Lung (tissue), 12 donors: ENCODE data around the gene MYO16. TPM values are rescaled to one million over a fixed set of nuclear protein-coding genes. Genes with fewer than 3 reads are reported as not detected.

Experiments used
- ATAC-seq: fragments of 200-7000 bp; cut with Tn5 transposase; one replicate; pipeline ENCODE4 v1.9.1; 2020; ENCODE audit warnings: moderate number of reproducible peaks; ENCODE audit not compliant: insufficient read depth, low FRiP score
- DNase-seq, 3 donors: peaks; one replicate each; pipeline ENCODE4 v3.0.0-alpha.2; 2013 to 2017
- H3K27ac ChIP-seq, 2 donors: one replicate each; pipeline ENCODE4 v1.5.1; 2013; ENCODE audit warnings: mild to moderate bottlenecking in 2 of 2, moderate library complexity in 2 of 2, control low read depth in 1 of 2, inconsistent platforms in 1 of 2, low read depth in 1 of 2, low read length in 1 of 2
- H3K27me3 ChIP-seq, 3 donors: one replicate each; pipeline ENCODE4 v1.5.1; 2013; ENCODE audit warnings: low read length in 2 of 3; ENCODE audit not compliant: control insufficient read depth in 3 of 3, insufficient read depth in 3 of 3
- H3K36me3 ChIP-seq, 4 donors: one replicate each; pipeline ENCODE4 v1.5.1; 2013; ENCODE audit warnings: low read length in 4 of 4, mild to moderate bottlenecking in 1 of 4, moderate library complexity in 1 of 4; ENCODE audit not compliant: control insufficient read depth in 4 of 4, insufficient read depth in 4 of 4
- H3K4me1 ChIP-seq, 5 donors: one replicate each; pipeline ENCODE4 v1.5.1; 2013; ENCODE audit warnings: low read length in 5 of 5, mild to moderate bottlenecking in 2 of 5, moderate library complexity in 1 of 5; ENCODE audit not compliant: control insufficient read depth in 5 of 5, insufficient read depth in 5 of 5
- H3K4me3 ChIP-seq: one replicate; pipeline ENCODE4 v1.5.1; 2013; ENCODE audit warnings: mild to moderate bottlenecking, control low read depth, moderate library complexity
- H3K9ac ChIP-seq, 2 donors: one replicate each; pipeline ENCODE4 v1.5.1; 2013; ENCODE audit warnings: low read length in 2 of 2, control low read depth in 1 of 2; ENCODE audit not compliant: insufficient read depth in 1 of 2
- H3K9me3 ChIP-seq, 4 donors: one replicate each; pipeline ENCODE4 v1.5.1; 2013; ENCODE audit warnings: low read length in 3 of 4, mild to moderate bottlenecking in 1 of 4, moderate library complexity in 1 of 4; ENCODE audit not compliant: control insufficient read depth in 4 of 4, insufficient read depth in 3 of 4
- WGBS, 2 donors: extraction: QIAGEN DNeasy Blood & Tissue Kit; methylation state at CpG; one replicate each; pipeline ENCODE4 v1.1.7; 2013; 5-methylcytosine and 5-hydroxymethylcytosine counted together
- polyA plus RNA-seq, 2 donors: library from polyadenylated mRNA; stranded (reverse); fragments of 200-250 nt; gene quantifications; one replicate each; pipeline ENCODE4 v1.2.1, GENCODE V29; 2013
- total RNA-seq, 2 donors: library from RNA; depleted of rRNA in 1 of 2; stranded (reverse); fragments of >200 nt in 1 of 2; gene quantifications; one replicate each; pipeline ENCODE4 v1.2.1, GENCODE V29; 2014 to 2021
- TF ChIP-seq, protein P1 (sequence below): IDR thresholded peaks from 2 replicates; pipeline ENCODE4 v1.5.1; 2012; ENCODE audit warnings: mild to moderate bottlenecking; ENCODE audit errors: control extremely low read depth, extremely low read depth
- donor health status: control.
- donor health status: control.
- donor health status: Bipolar disorder and iron deficiency.
- donor health status: healthy.
- donor health status: DM: yes; HTN: yes; CAD: no.

Gene MYO16
- total and polyA plus RNA-seq, 4 donors = 0.12 to 13.8 (median 0.88) TPM

DNA sequence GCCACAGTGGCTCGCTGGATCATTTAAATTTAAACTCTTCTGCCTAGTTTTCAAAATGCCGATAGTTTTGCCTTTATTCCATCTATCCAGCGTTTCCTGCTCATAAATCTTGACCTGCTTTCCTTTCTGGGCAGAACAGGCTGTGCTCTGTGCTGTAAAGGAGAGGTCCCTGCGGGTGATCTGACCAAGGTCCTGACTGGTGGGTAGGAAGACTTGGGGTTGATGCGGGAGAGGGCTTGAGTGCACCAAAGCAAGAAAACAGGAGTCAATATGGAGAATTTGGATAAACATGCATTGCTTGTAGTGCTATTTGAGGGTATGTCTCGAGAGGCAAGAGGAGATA lies 533.6 kb downstream of the MYO16 start:
- DNase-seq (no peak), ATAC-seq (no peak)
- peaks cover 0 to 4% (median 0%) of the 10 kb centered on the region in 4 donors for H3K9me3 ChIP-seq
- H3K36me3 ChIP-seq = no peaks in the 10 kb centered on the region
- peaks cover 0 to 5% (median 0%) of the 10 kb centered on the region in 5 donors for H3K4me1 ChIP-seq
- TF ChIP-seq, protein P1, sequence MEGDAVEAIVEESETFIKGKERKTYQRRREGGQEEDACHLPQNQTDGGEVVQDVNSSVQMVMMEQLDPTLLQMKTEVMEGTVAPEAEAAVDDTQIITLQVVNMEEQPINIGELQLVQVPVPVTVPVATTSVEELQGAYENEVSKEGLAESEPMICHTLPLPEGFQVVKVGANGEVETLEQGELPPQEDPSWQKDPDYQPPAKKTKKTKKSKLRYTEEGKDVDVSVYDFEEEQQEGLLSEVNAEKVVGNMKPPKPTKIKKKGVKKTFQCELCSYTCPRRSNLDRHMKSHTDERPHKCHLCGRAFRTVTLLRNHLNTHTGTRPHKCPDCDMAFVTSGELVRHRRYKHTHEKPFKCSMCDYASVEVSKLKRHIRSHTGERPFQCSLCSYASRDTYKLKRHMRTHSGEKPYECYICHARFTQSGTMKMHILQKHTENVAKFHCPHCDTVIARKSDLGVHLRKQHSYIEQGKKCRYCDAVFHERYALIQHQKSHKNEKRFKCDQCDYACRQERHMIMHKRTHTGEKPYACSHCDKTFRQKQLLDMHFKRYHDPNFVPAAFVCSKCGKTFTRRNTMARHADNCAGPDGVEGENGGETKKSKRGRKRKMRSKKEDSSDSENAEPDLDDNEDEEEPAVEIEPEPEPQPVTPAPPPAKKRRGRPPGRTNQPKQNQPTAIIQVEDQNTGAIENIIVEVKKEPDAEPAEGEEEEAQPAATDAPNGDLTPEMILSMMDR = no peak
- 79 to 82% methylated on average over 6 of the region's 6 CpGs for WGBS, 2 donors
- H3K4me3 ChIP-seq = no peak overlapping the region
- H3K27ac ChIP-seq = no peak overlapping the region
- no peak overlapping the region for H3K9ac ChIP-seq
- peaks cover 0 to 2% (median 0%) of the 10 kb centered on the region in 3 donors for H3K27me3 ChIP-seq

DNA sequence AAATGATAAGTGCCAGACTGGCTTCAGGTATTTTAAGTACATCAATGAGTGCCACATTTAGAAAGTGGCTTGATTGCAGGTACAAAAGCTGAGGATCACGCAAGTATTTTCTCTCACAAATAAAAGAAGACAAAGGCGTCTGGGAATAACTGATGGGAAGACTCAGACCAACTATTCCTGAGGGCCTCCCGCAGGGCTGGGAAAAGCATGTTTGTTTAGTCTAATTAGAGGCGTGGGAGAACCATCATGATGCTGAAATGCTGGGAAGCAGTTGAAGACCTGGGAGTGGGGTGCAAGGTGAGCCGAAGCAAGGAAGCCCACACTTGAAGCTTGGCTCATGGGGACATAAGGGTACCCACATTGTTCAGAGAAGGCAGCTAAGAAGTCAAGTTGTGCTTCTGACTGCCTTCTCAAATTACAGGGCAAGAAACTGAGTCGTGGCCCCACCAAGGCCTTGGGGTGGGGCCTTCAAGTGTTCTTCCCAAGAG lies 536.0 kb downstream of the MYO16 start:
- no peak for DNase-seq
- H3K9me3 ChIP-seq = no peaks in the 10 kb centered on the region
- H3K9ac ChIP-seq = no peak overlapping the region
- H3K27me3 ChIP-seq = peaks cover 0 to 3% (median 0%) of the 10 kb centered on the region in 3 donors
- TF ChIP-seq, protein P1 = no peak
- 72 to 82% methylated on average over 6 of the region's 6 CpGs for WGBS, 2 donors
- no peak overlapping the region for H3K4me3 ChIP-seq
- ATAC-seq = no peak
- H3K4me1 ChIP-seq = peaks cover 0 to 5% (median 0%) of the 10 kb centered on the region in 5 donors
- H3K36me3 ChIP-seq = no peaks in the 10 kb centered on the region
- no peak overlapping the region for H3K27ac ChIP-seq

DNA sequence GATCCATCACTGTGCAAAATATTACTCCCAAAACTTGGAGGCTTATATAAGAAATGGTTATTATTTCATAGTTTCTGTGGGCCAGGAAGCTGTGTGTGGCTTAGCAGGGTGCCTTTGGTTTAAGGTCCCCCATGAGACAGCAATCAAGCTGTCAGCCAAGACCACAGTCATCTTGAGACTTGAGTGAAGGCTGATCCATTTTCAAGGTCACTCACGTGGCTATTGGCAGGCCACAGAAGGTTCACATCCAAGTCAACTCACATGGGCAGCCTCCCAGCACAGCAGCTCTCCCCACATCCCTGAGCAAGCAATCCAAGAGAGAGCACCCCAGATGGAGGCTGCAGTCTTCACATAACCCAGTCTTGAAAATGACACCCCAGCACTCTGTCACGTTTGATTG lies 537.4 kb downstream of the MYO16 start:
- Histone ChIP-seq H3K9ac (no peak overlapping the region), H3K27ac (no peak overlapping the region), H3K36me3 (no peaks in the 10 kb centered on the region), H3K9me3 (no peaks in the 10 kb centered on the region), H3K4me3 (no peak overlapping the region), H3K27me3 (peaks cover 0 to 3% (median 0%) of the 10 kb centered on the region in 3 donors), H3K4me1 (peaks cover 0 to 5% (median 0%) of the 10 kb centered on the region in 5 donors)
- WGBS, 2 donors = 49 to 54% methylated on average over 2 of the region's 2 CpGs
- TF ChIP-seq, protein P1 = no peak
- no peak for ATAC-seq
- DNase-seq = no peak

DNA sequence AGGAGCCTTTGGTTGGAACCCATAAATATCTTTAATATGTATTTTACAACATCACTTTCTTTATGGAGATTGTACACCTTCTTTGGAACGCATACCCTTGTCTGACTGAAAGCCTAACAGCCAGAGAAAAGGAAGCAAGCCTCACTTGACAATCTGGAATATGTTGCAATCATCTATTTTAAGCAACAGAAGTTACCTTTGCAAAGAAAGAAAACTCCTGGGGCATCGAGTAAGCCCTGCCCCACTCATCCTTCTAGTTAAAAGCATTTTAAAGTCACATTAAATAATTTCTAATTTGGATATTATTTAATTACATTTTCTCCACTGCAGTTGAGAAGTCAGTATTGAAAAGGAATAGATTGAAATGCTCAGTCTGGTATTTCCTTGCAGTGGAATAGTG lies 542.7 kb downstream of the MYO16 start:
- H3K9ac ChIP-seq = no peak overlapping the region
- ATAC-seq = no peak
- peaks cover 0 to 3% (median 0%) of the 10 kb centered on the region in 5 donors for H3K4me1 ChIP-seq
- no peak overlapping the region for H3K4me3 ChIP-seq
- WGBS, 2 donors = 32 to 49% methylated on average over 2 of the region's 2 CpGs
- H3K9me3 ChIP-seq = no peaks in the 10 kb centered on the region
- DNase-seq = no peak
- H3K27me3 ChIP-seq = peaks cover 0 to 3% (median 0%) of the 10 kb centered on the region in 3 donors
- H3K27ac ChIP-seq = no peak overlapping the region
- TF ChIP-seq, protein P1 = no peak
- no peaks in the 10 kb centered on the region for H3K36me3 ChIP-seq
